ENCODE data around the gene C1GALT1C1.
A peak's percentile ranks its signal among the peaks of the same experiment; 100 is the strongest.
"Not testable (repeated sequence)": the region's sequence is repeated elsewhere in the genome, so short reads cannot be mapped to it uniquely, and the experiment has no call there.

Gene C1GALT1C1

GRCh38 chrX:120629667-120630537 is at the start of gene C1GALT1C1:
Gene C1GALT1C1, minus strand, starts transcription at chrX:120630054. Its CDS starts 2,888 bp downstream, at chrX:120627166.
- DNase-seq (ENCODE audit: low spot score), result peak; percentile 90

- no peak for DNase-seq (ENCODE audit: low spot score)
These were observed 47.3 kb upstream of the C1GALT1C1 start for GRCh38 chrX:120677004-120677652.

GRCh38 chrX:120672841-120673530 is 43.1 kb upstream of the C1GALT1C1 start:
- no peak for DNase-seq (ENCODE audit: low spot score)

- DNase-seq (ENCODE audit: low spot score), result no peak
These were observed 42.5 kb upstream of the C1GALT1C1 start for GRCh38 chrX:120672389-120672788.

- no peak for DNase-seq (ENCODE audit: low spot score)
These were observed 42.1 kb upstream of the C1GALT1C1 start for GRCh38 chrX:120671963-120672362.

GRCh38 chrX:120668357-120668756 is 38.5 kb upstream of the C1GALT1C1 start:
- no peak for DNase-seq (ENCODE audit: low spot score)

- not testable (repeated sequence) for DNase-seq (ENCODE audit: low spot score)
These were observed 34.7 kb upstream of the C1GALT1C1 start for GRCh38 chrX:120664535-120664934.

GRCh38 chrX:120664081-120664480 is 34.2 kb upstream of the C1GALT1C1 start:
- no peak for DNase-seq (ENCODE audit: low spot score)

- DNase-seq (ENCODE audit: low spot score), result no peak
These were observed 32.8 kb upstream of the C1GALT1C1 start for GRCh38 chrX:120662662-120663061.

GRCh38 chrX:120660637-120661036 is 30.8 kb upstream of the C1GALT1C1 start:
- no peak for DNase-seq (ENCODE audit: low spot score)

- DNase-seq (ENCODE audit: low spot score), result no peak
These were observed 23.1 kb upstream of the C1GALT1C1 start for GRCh38 chrX:120653000-120653399.

GRCh38 chrX:120652256-120652655 is 22.4 kb upstream of the C1GALT1C1 start:
- DNase-seq (ENCODE audit: low spot score), result not testable (repeated sequence)

- DNase-seq (ENCODE audit: low spot score), result no peak
These were observed 17.3 kb upstream of the C1GALT1C1 start for GRCh38 chrX:120647127-120647526.

- DNase-seq (ENCODE audit: low spot score), result no peak
These were observed 13.0 kb upstream of the C1GALT1C1 start for GRCh38 chrX:120642871-120643270.

- DNase-seq (ENCODE audit: low spot score), result no peak
These were observed 8.8 kb upstream of the C1GALT1C1 start for GRCh38 chrX:120638619-120639018.

- DNase-seq (ENCODE audit: low spot score), result no peak
These were observed 4.5 kb downstream of the C1GALT1C1 start for GRCh38 chrX:120625371-120625770.

GRCh38 chrX:120617996-120618630 is 11.7 kb downstream of the C1GALT1C1 start:
- DNase-seq (ENCODE audit: low spot score), result no peak

GRCh38 chrX:120614816-120615215 is 15.0 kb downstream of the C1GALT1C1 start:
- no peak for DNase-seq (ENCODE audit: low spot score)

GRCh38 chrX:120612086-120612485 is 17.8 kb downstream of the C1GALT1C1 start:
- DNase-seq (ENCODE audit: low spot score), result no peak

GRCh38 chrX:120604361-120604782 is 25.5 kb downstream of the C1GALT1C1 start:
- no peak for DNase-seq (ENCODE audit: low spot score)

- peak; percentile 82 for DNase-seq (ENCODE audit: low spot score)
These were observed 26.0 kb downstream of the C1GALT1C1 start, which contains the start of gene MCTS1 for GRCh38 chrX:120603707-120604360. Gene MCTS1, plus strand, starts transcription at chrX:120604101. Its CDS starts 136 bp downstream, at chrX:120604237.
